NCI-H1694 (cell line): Measurements from ENCODE around the gene PKNOX2.

Experiments used
- DNase-seq: peaks from one replicate; lab custom pipeline; 2025; lab: John Stamatoyannopoulos, UW

PKNOX2 gene

DNA sequence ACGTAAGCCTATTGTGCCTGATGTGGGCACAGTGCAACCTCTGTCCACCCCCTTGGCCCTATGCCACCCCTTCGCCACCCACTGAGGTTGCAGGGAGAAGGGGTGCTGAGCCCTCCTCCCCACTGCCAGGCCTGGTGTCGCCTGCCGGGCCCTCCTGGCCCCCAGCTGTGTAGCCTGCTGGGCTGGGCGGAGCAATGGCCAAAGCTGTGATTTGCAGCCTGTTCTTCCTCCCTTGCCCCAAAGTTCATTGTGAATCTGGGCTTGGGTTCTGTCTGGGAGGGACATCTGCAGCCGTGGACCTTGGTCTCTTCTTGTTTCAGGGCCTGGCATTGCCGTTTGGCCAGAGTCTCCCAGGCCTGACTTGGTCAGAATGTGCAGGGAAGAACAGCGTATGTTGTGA is 121.9 kb downstream of the PKNOX2 start:
- no peak for DNase-seq

DNA sequence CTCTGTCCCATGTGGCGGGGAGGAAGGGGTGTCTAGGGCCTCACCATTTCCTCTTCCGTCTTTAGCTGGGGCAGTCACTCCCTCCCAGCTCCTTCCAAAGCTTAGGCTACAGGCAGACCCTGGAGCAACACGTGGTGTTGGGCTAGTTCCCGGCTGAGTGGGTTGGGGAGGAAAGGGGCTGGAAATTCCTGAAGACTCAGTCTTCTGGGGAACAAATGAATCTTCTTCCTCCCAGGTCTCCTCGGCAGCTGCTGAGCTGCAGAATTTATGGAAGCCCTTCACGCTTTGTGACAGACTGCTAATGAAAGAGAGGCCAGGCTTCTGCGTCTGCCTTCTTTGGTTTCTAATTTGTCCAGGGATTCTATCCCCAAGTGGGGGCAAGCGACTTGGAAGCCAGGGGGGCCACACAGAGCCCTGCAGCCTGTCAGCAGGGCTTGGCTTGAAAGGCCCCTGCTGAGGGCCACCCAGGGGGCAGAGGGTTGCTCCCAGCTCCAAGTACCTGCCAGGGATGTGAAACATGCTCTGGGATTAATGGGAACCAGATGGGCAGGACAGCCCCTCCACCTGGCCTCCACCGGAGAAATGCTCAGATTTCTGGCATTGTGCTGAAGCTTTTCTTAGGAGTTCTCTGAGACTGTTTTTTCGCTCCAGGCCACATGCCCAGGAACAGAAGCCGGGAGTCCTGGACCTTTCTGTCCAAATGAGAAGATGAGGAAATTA is 123.1 kb downstream of the PKNOX2 start:
- DNase-seq, result peak; percentile 15

DNA sequence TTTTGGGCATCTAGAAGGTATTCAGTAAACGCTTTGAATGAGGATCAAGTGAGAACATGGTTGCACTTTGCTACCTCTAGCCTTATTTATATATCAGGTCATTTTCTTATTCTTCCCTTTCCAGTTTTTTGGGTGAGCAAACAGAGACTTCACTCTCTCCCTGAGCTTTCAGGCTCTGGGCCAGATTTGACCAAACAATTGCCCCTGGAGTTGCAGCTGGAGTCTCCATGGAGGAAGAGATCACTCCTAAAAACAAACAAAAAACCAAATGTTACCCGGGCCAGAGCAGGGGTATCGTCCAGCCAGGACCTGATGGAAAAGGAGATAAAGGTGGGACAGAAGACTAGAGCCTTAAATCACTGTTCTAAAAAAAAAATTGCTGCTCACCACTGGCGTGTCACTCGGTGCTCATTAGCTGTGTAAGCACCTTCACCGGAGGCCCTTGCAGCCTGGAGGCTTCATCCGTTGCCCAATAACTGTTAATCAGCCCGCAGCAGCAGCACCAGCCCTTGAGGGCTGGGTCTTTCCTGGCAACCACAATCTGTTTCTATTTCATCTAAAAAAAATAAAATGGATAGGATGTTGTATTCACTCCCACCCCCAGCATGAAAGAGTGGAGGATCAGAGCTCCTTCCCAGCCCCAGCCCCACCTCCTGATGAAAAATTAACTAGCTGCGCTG is 125.0 kb downstream of the PKNOX2 start:
- no peak for DNase-seq

DNA sequence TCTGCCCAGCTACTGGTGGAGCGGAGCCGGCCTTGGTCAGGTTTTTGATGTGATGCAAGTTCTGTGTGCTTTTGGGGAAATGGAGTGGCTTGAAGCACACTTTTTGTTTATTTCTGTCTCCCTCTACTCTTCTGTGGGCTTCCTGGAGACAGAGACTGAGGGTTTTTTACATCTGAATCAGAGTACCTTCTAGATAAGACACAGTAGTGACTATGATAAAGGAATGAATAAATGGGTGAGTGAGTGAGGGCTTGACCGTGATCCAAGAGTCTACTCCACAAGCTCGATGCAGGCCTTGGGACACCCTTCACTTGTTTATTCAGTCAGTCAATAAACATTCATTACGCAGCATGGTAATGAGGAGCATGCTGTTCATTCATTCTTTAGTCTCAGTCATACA is 125.7 kb downstream of the PKNOX2 start:
- no peak for DNase-seq

DNA sequence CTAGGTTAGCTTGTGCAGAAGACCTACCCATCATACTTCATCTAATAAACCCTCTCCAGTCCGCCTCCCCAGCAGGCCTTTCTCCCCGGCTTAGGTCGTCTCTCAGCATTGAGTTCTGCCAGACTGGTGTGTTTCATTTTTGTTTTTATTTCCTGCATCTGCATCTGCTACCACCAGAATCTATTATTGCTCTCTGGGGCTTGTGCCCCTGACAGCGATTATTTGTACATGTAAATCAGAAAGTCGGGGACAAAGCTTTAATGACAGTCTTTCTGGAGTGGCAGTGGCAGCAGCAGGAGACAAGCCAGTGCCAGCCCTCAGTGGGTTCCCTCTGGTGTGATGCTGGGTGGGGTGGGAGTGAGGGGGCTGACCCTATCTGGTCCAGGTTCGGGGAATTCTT is 127.5 kb downstream of the PKNOX2 start:
- DNase-seq, result no peak

DNA sequence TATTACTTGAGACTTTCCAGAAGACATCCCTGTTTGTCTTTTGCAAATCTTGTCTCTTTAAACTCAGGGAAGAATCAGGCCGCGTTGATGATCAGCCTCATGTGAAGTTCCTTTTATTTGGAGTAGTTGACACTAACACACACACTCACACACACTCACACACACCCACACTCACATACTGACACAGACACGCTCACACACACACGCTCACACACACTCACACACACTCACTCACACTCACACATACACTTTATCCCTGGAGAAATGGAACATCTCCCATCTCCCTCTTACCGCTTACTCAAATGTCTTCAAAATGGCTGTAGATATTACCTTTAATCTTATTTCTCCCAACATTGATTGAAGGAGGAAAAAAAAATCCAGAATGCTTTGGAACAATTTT is 129.0 kb downstream of the PKNOX2 start:
- no peak for DNase-seq

DNA sequence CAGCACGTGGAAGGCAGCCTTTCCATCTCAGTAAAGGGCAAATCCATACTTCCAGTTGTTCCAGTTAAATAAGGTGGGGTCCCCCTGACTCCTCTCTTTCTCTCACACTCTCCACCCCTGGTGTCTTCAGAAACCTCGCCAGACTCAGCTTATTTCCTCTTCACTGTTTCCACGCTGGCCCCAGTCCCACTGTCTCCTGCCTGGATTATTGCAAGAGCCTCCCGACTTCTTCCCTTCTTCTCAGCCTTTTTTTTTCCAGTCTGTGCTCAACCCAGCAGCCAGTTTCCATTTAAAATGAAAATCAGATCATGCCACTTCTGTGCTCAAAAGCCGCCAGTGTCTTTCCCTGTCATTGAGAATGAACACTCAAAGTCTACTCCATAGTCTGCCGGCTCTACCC is 131.4 kb downstream of the PKNOX2 start:
- no peak for DNase-seq

DNA sequence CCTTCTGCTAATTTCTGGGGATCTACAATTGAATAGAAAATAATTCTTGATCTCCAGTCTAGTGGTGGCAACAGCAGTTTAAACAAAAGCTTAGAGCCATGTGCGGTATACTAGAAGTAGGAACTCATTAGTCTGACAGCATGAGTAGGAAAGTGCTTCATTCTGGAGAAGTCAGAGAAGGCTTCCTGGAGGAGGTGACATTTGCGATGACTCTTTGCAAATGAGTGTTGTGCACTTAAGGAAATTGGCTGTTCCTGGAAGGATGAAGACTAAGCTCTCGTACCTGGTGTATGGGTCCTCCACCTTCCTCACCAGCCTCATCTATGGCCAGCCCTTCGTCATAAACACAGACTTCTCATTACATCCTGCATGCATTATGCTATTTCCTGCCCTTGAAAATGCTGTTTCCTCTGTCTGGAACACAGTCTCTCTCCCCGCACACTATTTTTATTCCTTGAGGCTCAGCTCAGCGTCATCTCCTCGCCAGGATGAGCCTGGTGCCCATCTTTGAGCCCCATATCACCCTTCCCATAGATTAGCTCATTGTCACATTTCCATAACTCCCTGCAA is 132.9 kb downstream of the PKNOX2 start:
- DNase-seq, result no peak

DNA sequence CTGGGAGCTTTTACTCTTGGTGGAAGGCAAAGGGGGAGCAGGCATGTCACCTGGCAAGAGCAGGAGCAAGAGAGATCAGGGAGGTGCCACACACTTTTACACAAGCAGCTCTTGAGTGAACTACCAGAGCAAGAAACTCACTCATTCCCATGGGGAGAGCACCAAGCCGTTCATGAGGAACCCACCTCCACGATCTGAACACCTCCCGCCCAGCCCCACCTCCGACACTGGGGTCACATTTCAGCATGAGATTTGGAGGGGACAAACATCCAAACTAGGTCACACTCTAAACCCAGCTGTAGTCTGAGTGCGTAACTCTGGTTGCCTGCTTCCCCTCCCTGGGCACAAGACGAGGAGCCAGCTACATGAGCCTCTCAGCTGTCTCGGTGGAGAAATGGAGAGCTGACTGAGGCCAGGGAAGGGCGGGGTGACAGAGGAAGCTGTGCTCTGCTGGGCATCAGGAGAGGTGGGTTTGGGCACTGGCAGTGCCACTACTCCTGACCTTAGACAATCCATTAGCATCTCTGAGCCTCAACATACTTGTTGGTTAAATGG is 134.6 kb downstream of the PKNOX2 start:
- DNase-seq, result no peak

DNA sequence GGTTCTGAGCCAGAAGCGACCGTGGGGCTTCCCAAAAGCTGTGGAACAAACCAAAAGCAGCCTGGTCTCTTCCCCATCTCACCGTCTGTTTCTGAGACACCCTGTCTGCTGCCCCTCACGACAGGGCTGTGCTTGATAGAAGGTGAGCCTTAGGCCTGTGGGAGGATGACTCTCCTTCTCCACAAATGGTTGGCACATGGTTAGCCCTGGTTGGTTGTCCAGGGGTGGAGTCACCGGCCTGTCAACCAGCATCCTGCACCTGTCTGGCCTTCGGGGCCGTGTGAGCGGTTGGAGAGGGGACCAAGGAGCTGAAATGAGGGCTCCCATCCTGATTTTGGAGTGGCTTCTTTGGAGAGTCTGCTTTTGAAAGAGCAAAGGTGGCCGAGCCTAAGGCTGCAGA is 135.3 kb downstream of the PKNOX2 start:
- no peak for DNase-seq

DNA sequence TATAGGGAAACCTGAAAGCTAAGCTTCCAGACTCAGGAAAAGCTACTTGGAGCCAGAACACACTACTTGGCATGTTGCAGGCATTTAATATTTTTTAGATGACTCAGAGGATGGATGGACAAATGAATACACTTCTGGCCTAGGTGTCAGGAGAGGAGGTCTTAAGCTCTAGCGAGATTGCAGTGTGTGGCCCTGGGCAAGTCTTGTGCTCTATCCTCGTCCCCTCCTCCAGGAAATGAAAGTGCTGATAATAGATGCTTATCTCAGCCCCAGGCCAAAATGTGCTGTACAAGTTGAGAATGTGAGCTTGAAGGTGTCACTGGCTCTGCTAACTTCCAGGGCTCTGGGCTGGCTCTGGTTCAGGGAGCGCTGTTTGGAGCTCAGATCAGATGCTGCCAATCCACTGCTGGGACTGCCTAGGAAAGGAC is 136.3 kb downstream of the PKNOX2 start:
- DNase-seq, result no peak

DNA sequence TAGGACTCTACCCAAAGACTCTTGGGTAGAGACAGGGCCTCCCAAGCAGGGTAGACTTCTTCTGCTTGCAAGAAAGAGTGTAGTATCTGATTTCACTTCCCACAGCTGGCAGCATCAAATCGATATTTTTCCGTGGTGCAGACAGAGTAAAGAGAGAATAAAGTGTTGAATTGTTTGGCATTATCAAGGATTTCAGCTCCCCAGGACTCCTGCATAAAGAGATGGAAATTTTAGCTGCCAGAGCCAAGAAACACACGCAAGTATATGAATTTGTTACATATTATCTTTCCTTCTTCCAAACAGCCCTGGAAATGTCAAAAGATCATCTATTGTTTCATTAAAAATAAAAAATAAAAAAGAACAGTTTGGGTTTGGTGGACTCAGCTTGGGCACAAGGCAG is 136.8 kb downstream of the PKNOX2 start:
- no peak for DNase-seq

DNA sequence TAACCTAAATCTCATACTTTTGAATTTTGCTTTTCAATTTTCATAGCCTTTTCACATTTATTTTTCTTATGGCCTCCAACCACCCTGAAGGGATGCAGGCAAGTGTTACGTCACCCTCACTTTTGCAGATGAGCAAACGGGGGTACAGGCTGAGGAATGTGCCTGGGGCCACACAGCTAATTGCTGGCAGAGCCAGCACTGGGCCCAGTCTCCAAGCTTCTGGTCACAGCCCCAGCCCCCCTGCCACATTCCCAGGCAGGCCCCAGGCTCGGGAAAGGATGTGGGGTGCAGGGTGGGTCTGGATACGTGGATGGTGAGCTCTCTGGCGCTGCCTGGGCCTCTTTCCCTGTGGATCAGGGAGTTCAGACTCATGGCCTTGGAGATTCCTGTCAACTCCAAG is 138.6 kb downstream of the PKNOX2 start:
- DNase-seq, result no peak

DNA sequence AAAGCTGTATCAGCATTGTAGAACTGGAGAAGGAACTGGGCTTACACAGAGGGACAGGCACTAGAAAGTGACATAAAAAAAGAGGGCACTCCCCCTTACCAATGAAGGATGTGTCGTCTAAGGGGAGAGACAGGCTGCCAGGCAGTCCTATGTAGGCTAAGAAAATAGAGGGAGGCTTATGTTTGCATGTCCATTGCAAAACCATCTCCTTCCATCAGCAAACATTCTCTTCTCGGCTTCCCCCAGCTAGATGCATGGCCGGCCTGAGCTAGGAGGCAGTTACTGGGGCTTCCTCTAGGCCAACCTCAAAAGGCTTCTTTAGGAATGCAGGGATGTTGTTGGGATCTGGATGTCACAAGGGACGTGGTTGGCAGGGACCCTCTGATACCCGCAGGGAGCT is 139.1 kb downstream of the PKNOX2 start:
- DNase-seq, result no peak

DNA sequence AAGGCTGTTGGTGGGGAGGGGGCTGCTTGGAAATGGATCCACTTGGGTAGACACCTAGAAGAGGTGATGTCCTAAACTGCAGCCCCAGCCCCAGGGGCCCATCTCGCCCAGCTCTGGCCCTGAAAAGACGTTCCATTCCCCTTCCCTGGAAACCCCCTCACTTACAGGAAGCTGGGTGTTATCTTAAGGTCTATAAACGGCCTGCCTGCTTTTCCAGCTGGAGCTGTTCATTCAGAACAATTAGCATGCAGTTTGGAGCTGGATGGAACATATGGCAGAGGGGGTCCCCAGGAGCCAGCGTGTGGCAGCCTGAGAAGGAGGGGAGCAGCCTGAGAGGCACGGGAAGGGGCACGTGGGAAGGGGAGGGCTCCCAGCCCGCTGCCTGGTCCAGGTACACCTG is 139.6 kb downstream of the PKNOX2 start:
- DNase-seq, result no peak

DNA sequence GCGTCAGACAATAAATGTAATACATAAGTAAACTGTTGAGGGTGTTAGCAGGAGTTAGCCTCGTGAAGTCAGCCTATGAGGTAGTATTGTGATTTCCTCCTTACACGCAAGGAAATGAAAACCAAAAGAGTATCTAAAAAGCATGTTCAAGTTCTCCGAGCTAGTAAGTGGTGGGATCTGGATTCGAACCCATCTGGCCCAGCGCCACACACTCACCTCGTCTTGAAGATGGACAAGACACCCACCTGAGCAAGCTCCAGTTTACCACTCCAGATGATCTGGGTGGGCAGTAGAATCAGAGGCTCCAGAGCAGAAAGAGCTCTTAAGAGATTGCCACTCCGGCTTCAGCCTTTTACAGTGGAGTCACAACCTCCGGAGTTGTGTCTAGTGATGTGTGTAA is 140.3 kb downstream of the PKNOX2 start:
- DNase-seq, result no peak

DNA sequence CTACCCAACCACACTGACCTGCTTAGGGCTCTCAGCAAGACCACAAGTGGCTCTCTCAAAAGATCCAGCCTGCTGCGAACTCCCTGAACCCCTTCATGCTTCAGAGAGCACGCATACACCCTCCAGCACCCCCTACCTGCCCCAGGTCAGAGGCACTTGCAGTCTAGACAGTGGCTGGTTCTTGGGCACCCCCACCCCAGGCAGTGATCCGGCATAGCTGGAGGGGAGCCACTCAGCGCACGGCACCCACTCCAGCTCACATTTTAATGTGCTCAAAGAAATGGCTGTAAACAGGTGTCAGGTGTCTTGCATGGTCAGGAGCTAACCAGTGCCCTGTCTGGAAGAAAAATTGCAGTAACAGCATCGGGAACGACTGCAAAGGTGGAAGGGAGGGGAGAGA is 140.8 kb downstream of the PKNOX2 start:
- DNase-seq, result no peak

DNA sequence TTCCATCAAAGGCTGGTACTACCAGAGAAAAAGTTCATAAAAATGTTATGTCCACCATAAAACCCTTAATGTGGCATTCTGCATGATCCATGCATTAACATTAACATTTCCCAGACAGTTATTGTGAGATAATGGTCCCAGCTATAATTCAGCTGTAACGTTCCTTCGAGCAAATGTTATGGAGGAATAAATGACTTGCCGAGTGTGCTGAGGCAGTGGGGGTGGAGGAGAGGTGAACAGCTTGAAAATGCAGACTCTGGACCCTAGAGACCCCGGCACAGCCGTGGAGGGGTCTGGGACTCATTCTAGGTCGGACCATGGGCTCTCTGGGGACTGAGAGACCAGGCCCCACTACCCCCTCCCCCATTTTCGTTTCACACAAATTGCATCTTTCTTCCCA is 141.9 kb downstream of the PKNOX2 start:
- DNase-seq, result no peak

DNA sequence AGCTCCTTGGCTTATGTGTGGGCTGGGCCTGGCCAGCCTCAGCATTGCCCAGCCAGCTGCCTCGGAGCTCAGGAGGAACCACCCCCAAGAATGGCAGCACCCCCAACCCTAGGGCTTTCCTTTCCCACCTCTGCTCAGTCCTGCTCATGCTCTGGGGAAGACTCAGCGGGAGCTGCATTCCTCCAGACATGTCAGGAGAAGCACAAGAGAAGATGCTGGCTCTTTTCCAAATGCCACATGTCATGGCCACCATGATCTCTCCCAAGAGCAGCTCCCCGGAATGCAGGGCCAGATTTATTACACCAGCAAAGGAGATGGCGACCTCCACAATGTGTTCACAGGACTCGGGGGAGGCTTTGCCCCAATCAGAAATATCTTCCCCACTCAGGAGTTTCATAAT is 143.7 kb downstream of the PKNOX2 start:
- DNase-seq, result no peak

DNA sequence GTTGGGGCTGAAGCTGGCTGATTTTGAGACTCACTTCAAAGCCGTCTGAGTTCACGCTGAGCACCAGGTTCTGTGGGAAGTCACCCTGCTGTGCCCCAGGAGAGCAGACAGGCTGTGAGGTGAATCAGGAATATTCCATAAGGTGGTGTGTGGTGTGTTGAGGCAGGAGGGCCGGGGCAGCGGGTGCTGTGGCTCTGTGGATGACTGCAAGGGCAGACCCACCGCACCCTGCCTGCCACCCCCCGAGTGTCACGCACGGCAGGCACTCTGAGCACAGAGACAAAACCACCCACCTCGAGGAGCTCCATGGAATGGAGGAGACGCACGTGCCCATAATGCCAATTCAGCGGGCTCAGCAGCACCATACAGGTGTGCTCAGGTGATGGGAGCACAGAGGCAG is 147.8 kb downstream of the PKNOX2 start:
- DNase-seq, result no peak

DNA sequence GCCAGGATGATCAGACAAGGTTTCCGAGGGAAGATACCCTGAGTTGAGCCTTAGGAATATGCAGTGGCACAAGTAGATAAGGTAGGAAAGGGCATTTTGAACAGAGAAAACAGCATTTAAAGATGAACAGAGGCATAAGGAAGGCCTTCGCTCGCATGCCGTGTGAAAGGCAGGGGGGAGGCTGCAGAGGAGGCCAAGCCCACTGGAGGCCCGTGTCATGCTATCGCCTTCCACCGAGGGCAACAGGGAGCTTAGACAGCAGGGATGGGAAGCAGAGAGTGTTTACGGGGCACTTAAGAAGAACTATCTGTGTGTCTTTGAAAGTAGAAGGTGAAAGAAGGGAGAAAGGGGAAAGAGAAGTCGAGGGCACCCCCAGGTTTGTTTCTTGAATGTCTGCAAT is 148.3 kb downstream of the PKNOX2 start:
- DNase-seq, result no peak

DNA sequence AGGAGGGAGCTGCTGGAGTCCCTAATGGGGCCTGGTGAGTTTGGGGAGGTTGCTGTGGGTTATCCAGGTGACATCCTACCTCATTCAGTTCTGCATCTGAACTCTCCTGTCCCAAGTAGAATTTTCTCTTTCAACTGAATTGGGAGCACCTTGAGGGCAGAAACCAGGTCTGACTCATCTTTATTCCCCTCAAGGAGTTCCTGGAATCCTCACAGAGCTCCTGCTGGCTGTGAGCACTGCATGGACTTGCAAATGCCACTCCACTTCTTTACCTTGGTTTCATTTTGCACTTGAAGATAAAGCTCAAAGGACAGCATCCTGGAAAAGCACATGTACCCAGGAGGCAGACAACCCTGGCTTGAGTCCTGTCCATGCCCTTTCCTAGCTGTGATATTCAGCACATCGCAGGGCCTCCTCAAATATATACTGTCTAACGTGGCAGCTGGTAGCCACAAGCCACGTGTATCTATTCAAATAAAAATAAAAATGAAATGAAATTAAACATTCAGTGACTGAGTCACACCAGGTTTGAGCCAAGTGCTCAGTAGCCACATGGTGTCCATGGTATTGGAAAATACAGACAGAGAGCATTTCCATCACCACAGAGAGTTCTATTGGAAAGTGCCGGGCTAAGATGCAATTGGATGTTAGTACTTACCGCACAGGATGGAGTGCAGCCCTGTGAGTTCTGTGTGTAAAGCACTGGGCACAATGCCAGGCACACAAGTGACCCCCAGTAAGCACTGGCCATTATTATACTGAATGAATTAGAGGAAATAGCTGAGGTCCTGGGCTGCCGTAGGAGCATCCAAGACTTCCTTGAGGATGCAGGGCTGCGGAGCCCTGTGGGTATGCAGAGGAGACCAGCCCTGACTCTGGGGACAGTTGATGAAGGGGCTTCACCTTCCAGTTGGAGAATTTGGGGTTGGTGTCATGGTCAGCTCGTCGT is 149.0 kb downstream of the PKNOX2 start:
- no peak for DNase-seq
